Measurements from ENCODE around the gene RABGAP1L. TPM values are rescaled to one million over a fixed set of nuclear protein-coding genes. Genes with fewer than 3 reads are reported as not detected.
"Not testable (repeated sequence)": the region's sequence is repeated elsewhere in the genome, so short reads cannot be mapped to it uniquely, and the experiment has no call there.

RABGAP1L gene
- total RNA-seq, 1 donor from 2014 or later: 44.1 TPM

DNA sequence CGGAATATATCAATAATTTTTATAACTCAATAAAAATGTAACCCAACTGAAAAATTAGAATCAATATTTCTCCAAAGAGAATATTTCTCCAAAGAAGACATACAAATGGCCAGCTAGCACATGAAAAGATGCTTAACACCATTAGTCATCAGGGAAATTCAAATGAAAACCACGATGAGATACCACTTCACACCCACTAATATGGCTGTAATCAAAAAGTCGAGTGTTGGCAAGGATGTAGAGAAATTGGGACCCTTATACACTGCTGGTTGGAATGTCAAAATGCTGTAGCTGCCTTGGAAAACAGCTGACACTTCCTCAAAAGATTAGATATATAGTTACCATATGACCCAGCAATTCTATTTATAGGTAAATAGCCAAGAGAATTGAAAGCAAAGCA, 421.5 kb downstream of the RABGAP1L start:
- no peak for DNase-seq
- no peaks in the 10 kb centered on the region for H3K9me3 Mint-ChIP-seq (ENCODE audit: unreplicated experiment)
- H3K27me3 Mint-ChIP-seq (ENCODE audit: unreplicated experiment): no peaks in the 10 kb centered on the region
- no peak overlapping the region for H3K4me3 Mint-ChIP-seq (ENCODE audit: unreplicated experiment)
- H3K36me3 Mint-ChIP-seq (ENCODE audit: unreplicated experiment): peaks cover 5% of the 10 kb centered on the region
- H3K4me1 Mint-ChIP-seq (ENCODE audit: low read depth, unreplicated experiment): no peaks in the 10 kb centered on the region
- TF ChIP-seq CTCF (IDR thresholded peaks at IDR 0.05; ENCODE audit: partially characterized antibody, unreplicated experiment): no peak
- H3K27ac Mint-ChIP-seq (ENCODE audit: unreplicated experiment): no peak overlapping the region

DNA sequence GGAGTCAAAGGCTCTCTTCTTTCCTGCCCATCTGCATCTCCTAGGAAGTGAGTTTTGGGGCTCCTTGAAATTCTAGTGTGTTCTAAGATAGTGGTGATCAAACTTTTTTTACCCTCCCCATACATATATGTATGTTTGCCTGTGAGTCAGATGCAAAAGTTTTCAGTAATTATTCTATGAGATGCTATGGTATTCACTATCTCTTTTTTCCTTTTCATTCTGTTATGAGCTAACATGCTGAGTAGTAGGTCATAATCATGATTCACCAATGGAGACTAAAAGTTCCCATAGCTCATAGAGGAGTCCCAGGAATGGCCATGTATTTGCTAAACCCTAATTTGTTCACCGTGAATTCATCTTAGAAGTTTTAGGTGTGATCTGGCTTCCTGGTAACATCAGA, 424.0 kb downstream of the RABGAP1L start:
- peaks cover 2% of the 10 kb centered on the region for H3K9me3 Mint-ChIP-seq (ENCODE audit: unreplicated experiment)
- no peaks in the 10 kb centered on the region for H3K27me3 Mint-ChIP-seq (ENCODE audit: unreplicated experiment)
- H3K27ac Mint-ChIP-seq (ENCODE audit: unreplicated experiment): no peak overlapping the region
- peaks cover 5% of the 10 kb centered on the region for H3K36me3 Mint-ChIP-seq (ENCODE audit: unreplicated experiment)
- no peak for DNase-seq
- no peak for TF ChIP-seq CTCF (IDR thresholded peaks at IDR 0.05; ENCODE audit: partially characterized antibody, unreplicated experiment)
- H3K4me3 Mint-ChIP-seq (ENCODE audit: unreplicated experiment): no peak overlapping the region
- no peaks in the 10 kb centered on the region for H3K4me1 Mint-ChIP-seq (ENCODE audit: low read depth, unreplicated experiment)

- DNase-seq: no peak
- Mint-ChIP-seq H3K4me3 (ENCODE audit: unreplicated experiment) (no peak overlapping the region), H3K9me3 (ENCODE audit: unreplicated experiment) (peaks cover 2% of the 10 kb centered on the region), H3K27me3 (ENCODE audit: unreplicated experiment) (no peaks in the 10 kb centered on the region), H3K36me3 (ENCODE audit: unreplicated experiment) (peaks cover 6% of the 10 kb centered on the region), H3K4me1 (ENCODE audit: low read depth, unreplicated experiment) (no peaks in the 10 kb centered on the region), H3K27ac (ENCODE audit: unreplicated experiment) (no peak overlapping the region)
- TF ChIP-seq CTCF (IDR thresholded peaks at IDR 0.05; ENCODE audit: partially characterized antibody, unreplicated experiment): no peak
Measured at GRCh38 chr1:174584071-174584470, 424.8 kb downstream of the RABGAP1L start.

DNA sequence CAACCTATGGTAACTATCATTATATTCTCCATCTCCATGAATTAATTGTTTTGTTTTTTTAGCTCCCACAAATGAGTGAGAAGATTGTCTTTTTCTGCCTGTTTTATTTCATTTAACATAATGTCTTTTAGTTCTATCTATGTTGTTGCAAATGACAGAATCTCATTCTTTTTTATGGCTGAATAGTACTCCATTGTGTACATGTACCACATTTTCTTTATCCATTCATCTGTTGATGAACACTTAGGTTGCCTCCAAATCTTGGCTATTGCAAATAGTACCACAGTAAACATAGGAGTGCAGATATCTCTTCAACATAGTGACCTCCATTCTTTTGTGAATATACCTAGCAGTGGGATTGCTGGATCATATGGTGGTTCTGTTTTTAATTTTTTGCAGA, 429.3 kb downstream of the RABGAP1L start:
- not testable (repeated sequence) for H3K9me3 Mint-ChIP-seq (ENCODE audit: unreplicated experiment); H3K27me3 Mint-ChIP-seq (ENCODE audit: unreplicated experiment); H3K4me3 Mint-ChIP-seq (ENCODE audit: unreplicated experiment); DNase-seq; H3K27ac Mint-ChIP-seq (ENCODE audit: unreplicated experiment); H3K36me3 Mint-ChIP-seq (ENCODE audit: unreplicated experiment); H3K4me1 Mint-ChIP-seq (ENCODE audit: low read depth, unreplicated experiment)

- no peak for DNase-seq
- H3K27ac Mint-ChIP-seq (ENCODE audit: unreplicated experiment): no peak overlapping the region
- TF ChIP-seq CTCF (IDR thresholded peaks at IDR 0.05; ENCODE audit: partially characterized antibody, unreplicated experiment): no peak
- no peaks in the 10 kb centered on the region for H3K4me1 Mint-ChIP-seq (ENCODE audit: low read depth, unreplicated experiment)
- H3K4me3 Mint-ChIP-seq (ENCODE audit: unreplicated experiment): no peak overlapping the region
- H3K27me3 Mint-ChIP-seq (ENCODE audit: unreplicated experiment): no peaks in the 10 kb centered on the region
- H3K36me3 Mint-ChIP-seq (ENCODE audit: unreplicated experiment): no peaks in the 10 kb centered on the region
- no peaks in the 10 kb centered on the region for H3K9me3 Mint-ChIP-seq (ENCODE audit: unreplicated experiment)
Measured at GRCh38 chr1:174605198-174605597, 445.9 kb downstream of the RABGAP1L start.

GRCh38 chr1:174606471-174606870, 447.2 kb downstream of the RABGAP1L start:
- H3K4me3 Mint-ChIP-seq (ENCODE audit: unreplicated experiment): no peak overlapping the region
- no peaks in the 10 kb centered on the region for H3K4me1 Mint-ChIP-seq (ENCODE audit: low read depth, unreplicated experiment)
- H3K27me3 Mint-ChIP-seq (ENCODE audit: unreplicated experiment): no peaks in the 10 kb centered on the region
- H3K27ac Mint-ChIP-seq (ENCODE audit: unreplicated experiment): no peak overlapping the region
- no peak for DNase-seq
- TF ChIP-seq CTCF (IDR thresholded peaks at IDR 0.05; ENCODE audit: partially characterized antibody, unreplicated experiment): no peak
- no peaks in the 10 kb centered on the region for H3K36me3 Mint-ChIP-seq (ENCODE audit: unreplicated experiment)
- no peaks in the 10 kb centered on the region for H3K9me3 Mint-ChIP-seq (ENCODE audit: unreplicated experiment)

GRCh38 chr1:174617905-174618304, 458.6 kb downstream of the RABGAP1L start:
- not testable (repeated sequence) for H3K9me3 Mint-ChIP-seq (ENCODE audit: unreplicated experiment); H3K27me3 Mint-ChIP-seq (ENCODE audit: unreplicated experiment); DNase-seq; H3K27ac Mint-ChIP-seq (ENCODE audit: unreplicated experiment); H3K4me3 Mint-ChIP-seq (ENCODE audit: unreplicated experiment); H3K4me1 Mint-ChIP-seq (ENCODE audit: low read depth, unreplicated experiment)
- H3K36me3 Mint-ChIP-seq (ENCODE audit: unreplicated experiment): peaks cover 18% of the 10 kb centered on the region

Measured in glutamatergic neuron (in vitro differentiated cells).